COLO829 (cell line): ENCODE data around the gene NCKAP5.

Experiments
- DNase-seq: peaks from one replicate; pipeline ENCODE4 v3.0.0; 2012; ENCODE audit warnings: low spot score

Gene NCKAP5

GRCh38 chr2:132998221-132998620 is 570.0 kb downstream of the NCKAP5 start:
- DNase-seq = no peak

- DNase-seq = no peak
These were observed 576.7 kb downstream of the NCKAP5 start for GRCh38 chr2:132991471-132992045.

GRCh38 chr2:132984731-132985130 is 583.5 kb downstream of the NCKAP5 start:
- DNase-seq = no peak

GRCh38 chr2:132980304-132980703 is 588.0 kb downstream of the NCKAP5 start:
- no peak for DNase-seq

GRCh38 chr2:132979339-132980093 is 588.7 kb downstream of the NCKAP5 start:
- DNase-seq = no peak

GRCh38 chr2:132978840-132979239 is 589.4 kb downstream of the NCKAP5 start:
- no peak for DNase-seq

GRCh38 chr2:132977812-132978529 is 590.3 kb downstream of the NCKAP5 start:
- peak; percentile 8 for DNase-seq

GRCh38 chr2:132975193-132976105 is 592.8 kb downstream of the NCKAP5 start:
- no peak for DNase-seq

GRCh38 chr2:132974467-132975095 is 593.7 kb downstream of the NCKAP5 start:
- DNase-seq = no peak

GRCh38 chr2:132971310-132972061 is 596.8 kb downstream of the NCKAP5 start:
- DNase-seq = no peak

- DNase-seq = no peak
These were observed 598.8 kb downstream of the NCKAP5 start for GRCh38 chr2:132969371-132969985.

GRCh38 chr2:132965460-132965859 is 602.8 kb downstream of the NCKAP5 start:
- DNase-seq = no peak

- no peak for DNase-seq
These were observed 605.1 kb downstream of the NCKAP5 start for GRCh38 chr2:132963161-132963560.

- DNase-seq = no peak
These were observed 609.4 kb downstream of the NCKAP5 start for GRCh38 chr2:132958887-132959286.

- DNase-seq = no peak
These were observed 612.2 kb downstream of the NCKAP5 start for GRCh38 chr2:132955871-132956615.

GRCh38 chr2:132953771-132954170 is 614.5 kb downstream of the NCKAP5 start:
- no peak for DNase-seq

GRCh38 chr2:132951008-132951714 is 617.1 kb downstream of the NCKAP5 start:
- no peak for DNase-seq

- DNase-seq = no peak
These were observed 619.2 kb downstream of the NCKAP5 start for GRCh38 chr2:132949108-132949507.

- no peak for DNase-seq
These were observed 620.1 kb downstream of the NCKAP5 start for GRCh38 chr2:132948211-132948610.
